Cerebellar nuclear complex (tissue), 1 donor: Measurements from ENCODE around the gene SLC6A12.

Source experiments
- DNase-seq, 2 experiments: peaks; one replicate each; lab custom pipeline; 2025; lab: John Stamatoyannopoulos, UW

Gene SLC6A12

DNA sequence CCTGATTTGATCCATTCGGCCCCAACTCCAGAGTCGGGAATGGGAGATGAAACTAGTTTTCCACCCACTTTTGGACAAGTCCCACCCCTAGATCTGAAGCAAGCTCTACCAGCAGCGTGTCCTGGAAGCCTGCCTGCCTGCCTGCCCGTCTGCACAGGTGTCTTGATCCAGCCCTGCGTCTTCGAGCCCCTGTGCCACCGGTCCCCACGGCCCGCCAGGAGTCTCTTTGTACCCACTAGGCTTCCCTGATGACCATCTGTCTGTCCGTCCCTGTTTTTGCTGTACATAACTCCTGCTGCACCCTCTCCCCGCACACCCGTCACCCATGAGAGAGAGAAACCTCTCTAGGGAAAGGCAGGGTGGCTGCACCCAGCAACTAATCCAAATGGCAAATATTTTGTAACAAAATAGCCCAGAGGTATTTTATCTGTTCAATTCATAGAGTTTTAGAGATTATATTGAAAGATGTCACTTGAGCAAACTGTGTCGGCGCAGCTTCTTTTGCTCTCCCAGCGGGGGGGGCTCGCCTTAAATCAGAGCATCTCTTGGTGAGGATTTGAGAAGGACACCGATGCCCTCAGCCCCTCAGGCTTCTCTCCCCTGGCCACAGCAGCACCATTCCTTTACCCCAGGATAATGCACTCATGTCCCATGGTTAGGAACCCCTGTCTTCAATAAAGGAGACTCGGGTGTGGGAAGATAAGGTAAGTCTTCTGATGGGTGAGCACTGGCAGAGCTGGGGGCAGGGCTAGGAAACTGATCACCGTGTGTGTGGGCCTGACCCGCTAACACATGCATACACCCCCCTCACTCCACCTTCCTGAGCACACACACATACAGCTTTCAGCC, 35.8 kb downstream of the SLC6A12 start:
- no peak for DNase-seq

DNA sequence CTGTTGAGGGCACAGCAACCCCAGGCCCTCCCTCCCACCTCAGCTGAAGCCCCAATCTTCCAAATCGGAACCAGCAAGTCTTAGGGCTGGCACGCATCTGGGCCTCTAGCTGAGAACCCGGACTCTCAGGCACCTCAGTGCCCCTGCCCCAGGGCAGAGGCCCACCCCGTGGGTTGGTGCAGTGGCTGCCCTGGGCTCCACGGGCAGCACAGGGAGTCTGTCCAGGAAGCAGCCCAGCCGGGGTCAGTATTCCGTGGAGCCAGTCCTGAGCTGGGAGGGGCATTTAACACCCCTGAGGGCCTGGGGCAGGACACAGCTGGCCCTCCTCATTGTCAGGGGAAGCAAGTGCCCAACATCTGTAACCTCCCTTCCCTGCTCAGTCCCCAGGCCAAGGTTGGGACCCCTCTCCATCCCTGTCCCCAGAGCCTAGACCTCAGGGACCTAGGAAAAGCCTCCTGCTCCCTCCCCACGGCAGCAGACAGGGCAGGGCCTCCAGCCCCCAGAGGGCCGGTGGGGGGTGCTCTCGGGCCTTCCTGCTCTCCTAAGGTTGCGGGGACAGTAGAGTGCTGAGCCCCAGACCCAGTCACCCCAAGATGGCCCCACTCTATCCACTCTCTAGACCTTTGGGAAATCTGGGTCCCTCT, 36.5 kb downstream of the SLC6A12 start:
- no peak for DNase-seq

DNA sequence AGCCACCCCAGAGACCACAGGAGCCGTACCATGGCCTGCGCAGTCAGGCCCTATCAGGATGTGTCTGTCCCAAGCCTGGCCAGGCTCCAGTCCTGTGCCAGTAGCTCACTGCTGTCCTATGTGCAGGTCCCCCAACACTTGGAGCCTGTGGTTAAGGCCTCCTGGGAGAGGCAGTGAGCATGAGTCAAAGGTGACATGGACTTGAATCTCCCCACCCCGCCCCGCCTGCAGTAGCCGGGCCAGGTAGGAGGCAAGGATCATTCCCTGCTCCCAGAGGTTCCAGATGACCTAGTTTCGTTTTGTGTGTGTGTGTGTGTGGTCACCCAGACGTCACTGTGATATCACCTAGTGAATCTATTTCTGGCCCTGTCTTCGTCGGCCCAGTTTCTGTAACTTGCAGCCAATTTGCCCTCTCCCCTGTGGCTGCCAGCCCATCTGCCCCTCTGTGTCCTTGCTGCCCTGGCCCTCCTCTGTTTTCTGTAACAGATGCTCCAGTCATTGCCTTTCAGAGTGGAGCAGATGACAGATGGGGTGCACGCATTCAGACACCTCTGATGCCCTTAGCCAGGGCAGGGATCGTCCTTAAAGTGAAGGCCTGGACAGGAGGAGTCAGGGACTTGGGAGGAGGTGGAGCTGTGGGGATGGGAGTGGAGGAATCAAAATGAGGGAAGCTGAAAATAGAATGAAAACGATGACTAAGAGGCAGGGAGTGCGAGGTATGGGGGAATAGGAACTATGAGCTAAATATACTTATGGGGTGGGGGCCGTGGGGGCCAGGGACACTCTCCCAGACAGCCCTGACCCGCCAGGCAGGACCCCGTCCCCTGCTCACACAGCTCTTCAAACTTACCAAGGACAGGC, 37.4 kb downstream of the SLC6A12 start:
- peak; percentile 34 to 43 for DNase-seq

DNA sequence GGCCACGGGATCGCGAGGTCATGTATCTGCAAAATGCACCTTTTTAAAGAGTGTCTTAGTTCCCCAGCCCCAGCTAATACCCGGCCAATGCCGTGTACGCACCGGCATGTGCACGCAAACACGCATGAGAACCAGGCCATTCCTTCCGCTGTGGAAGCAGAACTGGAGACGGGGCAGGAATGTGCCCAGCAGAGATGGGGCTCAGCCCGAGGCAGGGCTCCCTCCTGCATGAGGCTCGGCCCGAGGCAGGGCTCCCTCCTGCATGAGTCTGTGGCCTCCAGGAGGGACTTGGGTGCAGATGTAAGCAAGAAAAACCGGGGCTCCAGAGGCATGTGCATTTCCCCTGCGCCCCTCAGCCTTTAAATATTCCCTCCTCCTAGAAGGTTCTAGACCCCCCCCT, 38.2 kb downstream of the SLC6A12 start:
- DNase-seq = no peak

DNA sequence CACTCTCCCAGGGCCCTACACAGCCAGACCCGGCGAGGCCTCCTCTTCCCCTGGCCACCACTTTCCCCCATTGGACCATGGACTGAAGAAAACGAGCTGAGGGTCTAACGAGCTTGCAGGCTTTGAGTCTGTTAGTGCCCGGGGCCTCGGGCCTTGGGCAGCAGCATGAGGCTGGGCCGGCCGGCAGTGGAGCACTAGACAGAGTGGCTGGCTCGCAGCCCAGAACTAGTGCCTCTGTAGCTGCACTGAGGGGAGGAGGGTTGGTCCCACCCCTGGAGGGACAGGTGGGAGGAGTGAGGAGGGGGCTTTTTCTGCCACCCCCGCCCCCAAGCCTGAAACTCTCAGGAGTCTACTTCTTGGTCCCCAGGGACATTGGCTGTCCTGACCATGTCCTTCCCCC, 38.7 kb downstream of the SLC6A12 start:
- DNase-seq = no peak

DNA sequence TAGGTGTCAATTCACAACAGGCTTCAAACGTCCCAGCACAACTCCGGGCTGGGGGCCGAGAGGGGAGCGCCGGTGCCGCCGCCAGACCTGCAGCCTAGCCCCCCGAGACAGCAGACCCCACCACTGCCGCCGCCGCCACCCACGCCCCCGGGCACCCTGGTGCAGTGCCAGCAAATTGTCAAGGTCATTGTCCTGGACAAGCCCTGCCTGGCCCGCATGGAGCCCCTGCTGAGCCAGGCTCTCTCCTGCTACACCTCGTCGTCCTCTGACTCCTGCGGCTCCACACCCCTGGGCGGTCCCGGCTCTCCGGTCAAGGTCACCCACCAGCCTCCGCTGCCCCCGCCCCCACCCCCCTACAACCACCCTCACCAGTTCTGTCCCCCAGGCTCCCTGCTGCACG, 39.4 kb downstream of the SLC6A12 start:
- no peak for DNase-seq

DNA sequence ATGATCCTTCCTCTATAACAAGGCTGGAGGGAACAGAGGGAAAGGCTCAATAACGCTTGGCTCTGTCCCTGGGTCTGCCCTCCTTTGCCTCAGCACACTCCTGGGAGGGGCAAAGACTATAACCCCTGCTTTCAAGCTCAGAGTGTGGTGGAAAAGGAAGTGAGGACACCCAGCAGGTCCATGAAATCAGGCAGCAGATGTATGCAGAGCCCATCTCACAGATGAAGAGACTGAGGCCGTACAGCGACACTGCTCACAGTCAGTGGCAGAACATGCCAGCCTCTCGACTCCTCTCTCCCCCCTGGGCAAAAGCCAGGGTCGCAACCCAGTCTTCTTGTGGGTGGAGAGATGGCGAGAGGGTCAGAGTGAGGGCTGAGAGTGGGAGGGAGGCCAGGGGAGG, 39.8 kb downstream of the SLC6A12 start:
- no peak for DNase-seq

DNA sequence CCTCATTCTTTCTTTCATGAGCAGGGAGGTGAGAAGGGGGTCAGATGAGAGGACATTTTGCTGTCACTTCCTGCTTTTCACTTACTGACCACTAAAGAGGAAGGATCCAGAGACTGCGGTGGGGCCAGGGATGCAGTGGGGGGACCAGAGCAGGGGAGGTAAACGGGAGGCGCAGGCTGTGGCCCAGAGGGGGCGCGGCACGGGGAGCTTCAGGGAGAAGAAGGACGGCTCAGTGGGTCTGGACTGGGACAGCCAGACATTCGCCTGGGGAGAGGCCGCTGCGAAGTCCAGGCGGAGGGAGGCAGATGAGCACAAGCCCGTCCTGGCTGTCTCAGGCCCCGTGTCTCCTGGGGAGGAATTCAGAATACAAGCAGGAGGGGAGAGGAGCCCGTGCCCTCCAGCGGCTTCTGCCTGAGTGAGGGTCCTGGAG, 41.2 kb downstream of the SLC6A12 start:
- DNase-seq = no peak

DNA sequence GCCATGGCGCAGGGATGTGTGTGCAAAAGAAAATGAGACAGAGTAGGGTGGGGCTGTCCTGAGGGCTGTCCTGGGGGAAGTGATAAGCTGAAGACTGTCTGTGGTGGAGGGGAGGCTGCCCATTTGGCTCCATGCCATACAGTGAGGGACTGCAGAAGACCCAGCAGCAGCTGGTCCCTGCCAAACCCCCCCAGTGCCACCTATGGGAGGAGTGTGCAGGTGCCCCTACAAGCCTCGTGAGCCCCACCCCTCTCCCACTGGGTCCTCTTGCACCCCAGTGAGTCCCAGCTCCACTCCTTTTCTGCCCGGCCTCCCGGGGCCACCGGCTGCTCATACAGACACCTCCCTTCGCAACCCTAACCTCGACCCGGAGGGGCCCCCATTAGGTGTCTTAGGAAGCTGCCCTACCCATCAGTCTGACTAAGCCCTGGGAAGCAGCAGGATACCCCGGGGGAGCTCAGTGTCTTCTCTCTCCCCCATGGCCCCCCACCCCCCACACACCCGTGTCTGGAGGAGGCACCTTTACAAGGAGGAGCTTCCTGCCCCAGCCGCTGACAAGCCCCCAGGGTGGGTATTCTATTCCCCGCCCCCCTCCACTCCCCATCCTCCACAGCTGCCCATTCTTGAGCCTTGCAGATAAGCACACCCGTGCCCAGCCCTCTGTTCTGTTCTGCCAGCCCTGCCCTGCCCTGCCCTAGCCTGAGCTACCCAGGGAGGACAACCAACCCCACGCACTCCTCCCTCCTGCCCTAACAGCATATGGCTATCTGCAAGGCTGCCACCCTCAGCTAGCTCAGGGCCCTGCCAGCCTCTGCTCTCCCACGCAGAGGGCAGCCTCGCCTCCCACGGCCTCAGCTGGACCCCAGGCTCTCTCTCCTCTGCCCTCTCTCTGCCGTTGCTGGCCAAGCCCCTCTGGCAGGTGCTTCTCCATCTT, 41.9 kb downstream of the SLC6A12 start:
- DNase-seq = no peak

DNA sequence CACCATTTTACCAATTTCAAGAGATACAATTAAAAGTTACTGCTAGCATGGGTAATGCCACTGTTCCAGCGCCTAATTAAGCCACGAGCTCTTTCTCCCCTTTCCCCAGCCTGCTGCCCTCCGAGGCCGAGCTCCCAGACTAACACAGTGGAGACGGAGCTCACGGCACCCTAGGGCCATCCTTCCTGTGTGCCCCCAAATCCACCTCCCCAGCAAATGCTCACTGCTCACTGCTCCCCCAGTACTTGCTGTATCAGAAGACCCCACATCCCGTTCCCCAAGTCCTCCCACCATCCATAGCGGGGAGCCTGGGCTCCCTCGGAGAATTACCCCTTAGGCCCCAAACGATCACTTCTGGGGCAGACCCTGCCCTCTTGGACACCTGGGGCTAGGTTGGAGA, 42.7 kb downstream of the SLC6A12 start:
- no peak for DNase-seq

DNA sequence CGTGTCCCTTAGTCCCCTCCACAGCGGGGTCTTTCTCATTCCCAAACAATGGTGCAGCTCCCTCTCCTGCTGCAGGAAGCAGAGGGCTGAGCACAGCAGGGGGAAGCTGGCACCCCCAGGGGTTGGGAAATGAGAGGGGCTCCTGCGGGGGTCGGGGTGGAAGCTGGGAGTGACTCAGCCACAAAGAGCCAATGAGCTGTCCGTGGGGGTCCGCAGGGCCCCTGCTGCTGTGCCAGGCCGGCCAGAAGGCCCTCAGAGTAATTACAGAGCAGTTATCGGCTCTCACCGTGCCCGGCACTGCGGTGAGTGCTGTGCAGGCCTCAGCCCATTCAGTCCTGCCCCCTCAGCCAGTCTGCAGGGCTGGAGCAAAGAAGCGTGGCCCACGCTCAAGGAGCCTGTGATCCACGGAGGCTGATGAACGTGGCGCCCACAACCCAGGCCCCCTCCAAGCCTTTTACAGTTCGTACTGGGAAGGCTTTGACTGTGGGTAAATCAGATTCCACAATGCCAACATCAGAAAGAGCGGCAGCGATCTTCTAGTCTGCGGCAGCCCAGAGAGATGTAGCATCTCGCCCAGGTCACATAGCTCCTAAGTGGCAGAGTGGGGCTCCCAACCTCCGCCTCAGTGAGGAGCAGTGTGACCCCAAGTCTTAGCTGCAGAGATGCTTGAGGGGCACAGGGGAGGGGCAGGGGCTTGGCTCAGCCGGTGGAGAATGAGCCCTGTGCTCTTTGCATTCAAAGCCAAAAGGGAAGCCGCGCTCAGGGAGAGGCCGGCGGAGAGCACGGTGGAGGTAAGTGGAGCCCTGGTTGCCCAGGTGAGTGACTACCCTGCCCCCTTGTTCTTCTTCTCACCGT, 43.4 kb downstream of the SLC6A12 start:
- no peak for DNase-seq

DNA sequence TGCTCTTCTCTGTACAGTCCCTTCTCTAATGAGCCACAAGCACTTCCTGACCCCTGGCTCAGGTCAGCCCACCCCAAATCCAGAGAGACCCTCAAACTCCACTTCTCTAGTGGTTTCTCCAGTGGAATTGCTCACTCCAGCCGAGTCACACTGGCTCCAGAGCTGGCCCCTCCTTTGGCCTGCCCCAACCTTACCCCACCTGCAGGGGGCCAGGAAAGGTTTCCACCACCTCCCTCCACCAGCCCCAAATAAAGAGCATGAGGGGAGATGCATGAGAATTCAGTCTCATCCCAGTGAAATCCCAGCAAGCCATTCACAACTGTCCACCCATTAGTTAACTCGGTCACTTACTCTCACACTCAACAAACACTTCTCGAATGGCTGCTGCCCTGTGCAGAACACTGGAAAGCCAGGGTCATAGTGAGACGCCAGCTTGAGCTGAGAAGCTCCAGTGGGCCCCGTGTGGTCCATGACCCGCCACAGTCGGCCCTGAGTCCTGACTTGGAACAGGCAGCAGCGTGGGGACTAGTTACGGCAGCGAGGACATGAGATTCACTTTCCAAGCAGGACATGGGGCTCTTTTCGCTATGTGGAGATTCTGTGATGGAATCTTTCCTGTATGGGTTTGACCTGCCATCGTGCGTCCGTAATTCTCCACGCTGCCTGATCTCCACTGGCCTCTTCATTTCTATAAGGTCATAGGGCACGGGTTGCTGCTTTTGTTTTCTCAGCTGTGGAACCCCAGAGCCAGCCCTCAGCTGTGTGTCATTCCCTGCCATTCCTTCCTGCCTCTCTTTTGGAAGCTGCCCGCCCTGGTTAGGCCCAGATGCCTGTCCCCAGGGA, 44.2 kb downstream of the SLC6A12 start:
- no peak for DNase-seq

DNA sequence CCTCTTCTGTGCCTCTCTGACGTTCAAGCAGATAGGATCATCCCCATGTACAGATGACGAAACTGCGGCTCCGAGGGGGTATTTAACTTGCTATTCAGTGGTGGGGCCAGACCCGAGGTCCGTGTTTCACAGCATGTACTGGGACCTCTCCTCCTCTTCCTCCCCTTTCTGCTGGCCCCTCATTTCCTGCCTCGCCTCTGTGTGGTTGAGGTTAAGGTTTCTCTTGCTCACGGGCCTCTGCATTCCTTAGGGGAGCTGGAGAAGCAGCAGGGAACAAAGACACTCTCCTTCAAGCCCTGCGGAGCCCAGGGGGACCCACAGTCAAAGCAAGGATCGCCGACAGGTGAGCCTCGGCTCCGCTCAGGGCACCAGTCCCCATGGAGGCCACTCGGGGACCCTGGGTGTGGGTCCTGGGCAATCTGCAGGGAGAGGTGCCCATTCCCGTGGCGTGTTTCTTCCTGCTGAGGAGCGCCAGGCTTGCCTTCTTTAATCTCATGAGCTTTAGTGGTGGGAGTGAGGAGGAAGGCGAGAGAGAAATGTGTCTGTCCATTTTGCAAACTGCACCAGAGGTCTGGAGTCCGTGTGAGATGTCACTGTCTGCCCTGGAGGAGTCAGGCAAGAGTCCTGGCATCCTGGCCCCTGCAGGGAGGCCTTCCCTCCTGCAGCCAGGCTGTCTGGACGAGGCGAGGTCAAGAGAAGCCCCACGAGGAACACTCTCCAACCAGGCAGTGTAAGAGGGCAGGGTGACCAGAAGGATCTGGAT, 45.0 kb downstream of the SLC6A12 start:
- DNase-seq = no peak

DNA sequence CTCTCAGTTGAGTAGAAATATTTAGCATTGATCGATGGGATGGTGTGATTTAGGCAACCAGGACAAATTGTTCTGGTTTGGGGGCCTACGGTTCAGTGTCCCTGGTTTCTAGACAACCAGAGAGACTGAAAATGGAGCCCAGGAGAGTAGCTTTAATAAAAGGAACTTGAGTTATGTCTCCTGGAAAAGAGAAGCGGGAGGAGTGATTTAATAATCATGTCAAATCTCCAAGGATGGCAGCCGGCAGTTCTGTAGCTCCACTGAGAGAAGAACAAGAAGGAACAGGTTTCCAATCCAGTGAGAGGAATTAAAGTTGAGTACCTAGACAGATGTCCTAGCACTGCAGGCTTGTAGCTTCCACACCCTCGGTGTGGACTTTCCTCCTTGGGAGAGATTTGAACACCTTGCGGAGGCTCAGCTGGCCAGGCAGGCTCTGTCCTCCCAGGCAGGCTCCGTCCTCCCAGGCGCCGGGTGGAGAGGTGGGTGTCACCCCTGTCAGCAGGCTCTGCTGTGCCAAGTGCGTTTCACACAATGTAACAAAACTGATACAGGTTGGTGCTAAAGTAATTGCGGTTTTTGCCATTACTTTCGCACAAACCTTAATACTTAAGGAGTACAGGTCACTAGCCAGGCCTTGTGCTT, 45.9 kb downstream of the SLC6A12 start:
- no peak for DNase-seq

DNA sequence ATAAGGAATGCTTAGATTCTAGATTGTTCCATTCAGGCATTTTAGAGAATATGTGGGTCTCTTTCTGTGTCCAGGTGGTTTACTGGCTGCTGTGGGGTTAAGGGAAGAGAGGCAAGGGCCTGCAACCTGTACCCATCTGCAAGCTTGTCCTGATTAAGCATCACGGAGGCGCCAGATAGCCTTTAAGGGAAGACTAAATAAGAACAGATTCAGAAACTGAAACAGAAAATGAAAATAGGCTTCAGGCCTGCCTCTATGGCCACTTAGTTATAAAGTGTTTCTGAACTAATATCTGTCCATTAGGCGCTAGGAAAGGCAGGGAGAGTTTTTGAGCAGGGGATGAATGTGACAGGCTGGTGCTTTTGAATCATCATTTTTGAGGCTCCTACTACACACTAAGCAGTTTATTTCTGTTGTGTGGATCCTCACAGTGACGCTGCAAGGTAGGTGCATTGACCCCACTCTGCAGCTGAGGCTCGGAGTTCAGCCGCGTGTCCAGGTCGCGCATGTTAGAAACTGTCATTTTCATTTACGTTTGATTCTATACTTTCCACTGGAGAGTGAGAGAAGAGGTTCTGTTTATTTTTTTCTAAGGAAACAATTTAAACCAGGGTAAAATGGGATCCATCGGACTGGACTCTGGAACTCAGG, 47.4 kb downstream of the SLC6A12 start:
- DNase-seq = no peak

DNA sequence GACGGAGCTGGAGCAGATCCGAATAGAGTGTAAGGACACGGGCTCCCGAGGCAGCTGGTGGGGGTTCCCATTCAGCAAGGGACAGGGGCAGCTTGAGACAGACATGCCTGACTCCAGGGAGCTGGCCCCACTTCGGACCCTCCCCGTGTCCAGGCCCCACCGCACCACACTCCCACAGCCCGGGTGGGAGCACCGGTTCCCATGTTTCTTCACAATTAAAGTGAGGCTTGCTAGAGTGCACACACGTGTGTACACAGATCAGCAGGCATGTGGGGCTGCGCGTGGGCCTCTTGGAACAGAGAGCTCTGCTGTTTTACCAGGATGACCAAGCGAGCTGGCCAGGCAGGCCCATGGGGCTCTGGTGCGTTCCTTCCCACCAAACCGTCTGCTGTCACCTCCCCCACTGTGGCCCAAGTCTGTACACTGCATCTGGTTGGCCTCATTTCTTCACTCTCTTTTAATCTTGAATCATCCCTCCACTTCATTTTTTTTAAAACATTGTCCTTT, 48.0 kb downstream of the SLC6A12 start:
- no peak for DNase-seq

DNA sequence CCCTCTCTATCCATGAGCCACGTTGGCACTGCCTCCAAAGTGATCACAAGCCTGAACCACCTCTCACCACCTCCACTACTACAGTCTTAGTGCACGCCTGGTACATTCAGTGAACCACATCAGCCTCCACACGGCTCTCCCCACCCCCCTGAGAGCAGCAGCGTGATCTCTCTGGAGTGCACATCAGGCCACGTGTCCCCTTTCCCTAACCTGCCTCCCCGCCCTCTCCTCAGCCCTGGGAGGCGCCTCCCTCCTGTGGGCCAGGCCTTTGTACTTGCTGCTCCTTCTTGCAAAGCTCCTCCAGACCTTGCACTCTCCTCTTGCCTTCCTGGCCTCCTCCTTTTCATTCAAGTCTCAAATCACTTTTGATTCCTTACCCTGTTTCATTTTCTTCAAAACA, 49.8 kb downstream of the SLC6A12 start:
- DNase-seq = no peak
